Sigmoid colon (tissue), 3 donors: ENCODE results near the gene PXDN.

Source experiments
- CTCF ChIP-seq, 4 experiments: fragments of 450-650 bp in 3 of 4; fragments of 200-600 bp in 1 of 4; IDR thresholded peaks; one replicate each; pipeline ENCODE4 v1.5.1; 2016 to 2019; ENCODE audit warnings: antibody characterized with exemption in 4 of 4, mild to moderate bottlenecking in 3 of 4, moderate library complexity in 2 of 4
- POLR2A ChIP-seq, 2 donors: fragments of 450-650 bp; IDR thresholded peaks; one replicate each; pipeline ENCODE4 v1.6.1; 2016; ENCODE audit warnings: antibody characterized with exemption in 2 of 2, mild to moderate bottlenecking in 2 of 2, moderate library complexity in 2 of 2

- TF ChIP-seq CTCF (IDR thresholded peaks at IDR 0.05) (no peak), POLR2A (IDR thresholded peaks at IDR 0.05) (no peak)
These were observed 99.9 kb downstream of the PXDN start for GRCh38 chr2:1644427-1644826.
